RKO (cell line): ENCODE measurements around the gene GID4.
A peak's percentile ranks its signal among the peaks of the same experiment; 100 is the strongest.

ENCODE experiments used
- DNase-seq: peaks from one replicate; pipeline ENCODE4 v3.0.0-alpha.2; 2016; ENCODE audit warnings: low spot score

GID4 gene

DNA sequence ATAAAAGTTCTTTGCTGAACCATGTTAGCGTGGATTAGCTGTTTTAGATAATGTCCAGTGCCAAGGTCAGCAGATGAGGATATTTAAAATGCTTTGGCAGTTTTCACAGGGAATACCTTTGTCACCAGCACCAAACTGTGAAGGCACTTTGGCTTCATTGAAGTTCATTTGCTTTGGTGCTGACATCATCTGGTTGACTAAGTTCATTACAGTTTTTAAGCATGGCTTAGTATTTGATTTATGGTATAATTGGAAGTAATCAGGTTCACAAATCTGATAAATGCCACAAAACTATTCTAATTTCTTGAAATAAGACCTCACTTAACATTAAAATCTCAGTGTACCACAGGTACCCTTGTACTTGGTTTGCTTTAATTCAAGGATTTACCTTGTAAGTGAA lies 4.3 kb downstream of the GID4 start:
- DNase-seq, result peak; percentile 54

DNA sequence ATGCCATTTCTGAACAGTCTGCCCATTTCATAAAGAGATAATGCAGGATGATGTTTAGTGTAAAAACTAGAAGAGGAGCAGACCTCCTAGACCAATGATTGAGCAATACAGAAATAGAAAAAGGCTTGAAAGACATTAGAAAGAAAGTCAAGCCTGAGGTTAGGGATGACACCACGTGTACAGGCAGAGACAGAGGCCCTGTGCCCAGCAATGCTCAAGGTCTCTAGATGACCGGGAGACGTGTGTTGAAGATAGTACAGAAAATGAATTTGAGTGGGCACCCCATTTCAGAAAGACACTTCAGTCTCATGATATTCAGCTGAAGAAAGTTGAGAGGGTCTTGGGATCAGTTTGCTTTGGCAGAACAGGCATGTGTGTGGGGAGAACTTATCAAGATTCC lies 5.4 kb downstream of the GID4 start:
- DNase-seq, result no peak

DNA sequence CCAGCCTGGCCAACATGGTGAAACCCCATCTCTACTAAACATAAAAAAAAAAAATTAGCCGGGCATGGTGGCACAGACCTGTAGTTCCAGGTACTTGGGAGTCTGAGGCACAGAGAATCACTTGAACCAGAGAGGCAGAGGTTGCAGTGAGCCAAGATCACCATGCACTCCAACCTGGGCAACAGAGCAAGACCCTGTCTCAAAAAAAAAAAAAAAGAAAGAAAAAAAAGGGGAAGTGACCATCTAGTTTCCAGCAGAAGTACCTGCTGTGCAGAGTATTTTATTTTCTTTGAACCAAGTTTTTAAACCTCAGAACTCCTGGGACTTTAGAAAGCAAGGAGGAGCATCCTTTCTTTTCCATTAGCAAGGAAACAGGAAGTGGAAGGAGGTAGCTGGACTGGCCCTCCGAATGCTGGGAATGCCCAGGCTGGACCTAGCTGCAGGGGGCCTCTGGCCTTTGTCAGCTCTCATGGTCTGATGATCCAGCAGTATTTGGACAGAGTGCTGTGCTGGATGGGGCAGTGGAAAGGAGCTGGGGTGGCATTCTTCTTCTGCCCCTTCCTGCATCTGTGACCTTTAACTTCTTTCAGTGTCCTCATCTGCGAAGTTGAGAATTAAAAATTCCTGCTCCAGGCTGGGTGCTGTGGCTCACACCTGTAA lies 6.6 kb downstream of the GID4 start:
- DNase-seq, result no peak

DNA sequence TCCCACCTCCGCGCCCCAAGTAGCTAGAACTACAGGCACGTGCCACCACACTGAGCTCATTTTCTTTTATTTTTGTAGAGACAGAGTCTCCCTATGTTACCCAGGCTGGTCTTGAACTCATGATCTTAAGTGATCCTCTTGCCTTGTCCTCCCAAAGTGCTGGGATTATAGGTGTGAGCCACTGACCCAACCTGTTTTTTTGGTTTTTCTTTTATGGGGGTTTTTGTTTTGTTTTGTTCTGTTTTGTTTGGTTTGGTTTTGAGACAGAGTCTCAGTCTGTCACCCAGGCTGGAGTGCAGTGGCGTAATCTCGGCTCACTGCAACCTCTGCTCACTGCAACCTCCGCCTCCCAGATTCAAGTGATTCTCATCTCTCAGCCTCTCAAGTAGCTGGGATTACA lies 16.4 kb downstream of the GID4 start:
- DNase-seq, result no peak

DNA sequence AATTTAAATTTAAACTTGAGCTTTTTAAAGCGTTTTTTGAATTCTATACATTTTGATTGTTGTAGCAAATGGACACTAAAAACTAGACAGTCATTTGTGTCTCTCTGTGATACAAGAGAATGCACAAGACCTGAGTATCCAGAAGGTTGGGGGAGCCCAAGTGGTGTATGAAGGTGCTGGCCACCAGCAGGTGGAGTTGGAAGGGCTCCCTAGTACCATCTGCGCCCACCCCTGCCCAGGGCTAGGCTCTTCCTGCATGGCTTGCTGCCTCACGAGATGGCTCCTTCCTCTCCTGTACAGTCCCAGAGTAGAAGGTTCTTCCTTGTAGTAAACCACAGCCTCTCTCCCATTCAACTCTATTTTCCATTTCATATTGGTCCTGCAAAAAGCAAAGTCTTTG lies 17.0 kb downstream of the GID4 start:
- no peak for DNase-seq

DNA sequence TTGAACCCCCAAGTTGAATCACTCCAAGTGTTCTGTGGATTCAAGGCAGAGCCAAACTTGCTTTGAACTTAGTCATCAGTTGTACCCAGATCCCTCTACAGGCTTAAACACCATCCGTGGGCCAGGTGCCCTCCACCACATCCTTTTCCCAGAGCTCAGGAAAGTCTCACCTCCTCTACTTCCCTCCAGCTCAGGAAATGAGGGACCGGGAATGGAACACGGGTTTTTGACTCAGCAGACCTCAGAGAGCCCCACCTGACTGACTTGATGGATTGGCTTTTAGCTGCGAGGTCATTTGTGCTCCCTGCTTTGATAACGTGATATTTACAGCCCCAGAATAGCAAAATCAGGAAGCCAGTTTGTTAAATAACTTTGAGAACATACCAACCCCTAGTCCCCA lies 20.1 kb downstream of the GID4 start:
- DNase-seq, result no peak

DNA sequence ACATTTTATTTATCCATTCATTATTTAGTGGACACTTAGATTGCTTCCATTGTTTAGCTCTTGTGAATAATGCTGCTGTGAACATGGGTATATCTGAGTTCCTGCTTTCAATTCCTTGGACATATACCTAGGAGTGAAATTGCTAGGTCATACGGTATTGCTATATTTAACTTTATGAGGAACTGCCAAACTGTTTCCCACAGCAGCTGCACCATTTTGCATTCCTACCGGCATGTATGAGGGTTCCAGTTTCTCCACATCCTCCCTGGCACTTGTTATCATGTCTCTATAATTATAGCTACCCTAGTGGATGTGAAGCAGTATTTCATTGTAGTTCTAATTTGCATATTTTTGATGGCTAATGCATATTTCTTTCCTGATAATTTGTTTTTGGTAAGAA lies 24.8 kb downstream of the GID4 start:
- no peak for DNase-seq

DNA sequence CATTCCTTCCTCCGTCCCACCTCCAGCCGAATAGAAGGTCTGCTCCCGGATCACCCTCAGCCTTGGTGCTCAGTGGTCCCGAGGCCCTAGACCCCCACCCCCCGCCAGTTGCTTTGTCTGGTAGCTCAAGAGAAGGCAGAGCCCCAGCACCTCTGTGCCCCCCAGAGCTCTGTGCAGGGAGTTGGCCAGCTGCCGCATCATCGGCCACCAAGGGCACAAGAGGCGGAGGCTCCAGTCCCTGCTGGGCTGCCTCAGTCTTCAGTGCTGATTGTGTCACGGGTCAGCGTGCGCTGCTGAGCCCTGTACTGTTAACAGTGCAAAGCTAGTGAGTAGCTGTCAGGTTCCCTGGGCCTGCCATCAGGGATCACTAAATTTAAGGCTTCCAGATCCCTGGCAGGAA lies 26.3 kb downstream of the GID4 start:
- DNase-seq, result no peak

DNA sequence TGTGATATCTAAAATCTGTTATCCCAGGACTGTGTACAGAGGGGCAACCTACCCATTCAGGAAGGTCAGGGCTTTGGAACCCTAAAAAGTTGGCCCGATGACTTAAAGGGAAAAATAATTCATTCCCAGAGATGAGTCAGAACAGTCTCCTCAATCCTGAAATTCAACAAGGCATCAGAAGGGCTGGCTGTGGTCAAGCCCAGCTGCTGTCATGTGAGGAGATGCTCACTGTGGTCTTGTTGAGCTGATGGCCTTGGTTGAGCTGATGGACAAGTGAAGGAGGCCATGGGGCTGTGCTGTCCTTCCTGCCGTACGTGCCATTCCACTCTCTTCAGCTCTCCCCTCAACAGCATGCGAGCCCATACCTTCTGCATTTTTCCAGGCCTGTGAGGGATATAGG lies 27.7 kb downstream of the GID4 start:
- DNase-seq, result no peak

DNA sequence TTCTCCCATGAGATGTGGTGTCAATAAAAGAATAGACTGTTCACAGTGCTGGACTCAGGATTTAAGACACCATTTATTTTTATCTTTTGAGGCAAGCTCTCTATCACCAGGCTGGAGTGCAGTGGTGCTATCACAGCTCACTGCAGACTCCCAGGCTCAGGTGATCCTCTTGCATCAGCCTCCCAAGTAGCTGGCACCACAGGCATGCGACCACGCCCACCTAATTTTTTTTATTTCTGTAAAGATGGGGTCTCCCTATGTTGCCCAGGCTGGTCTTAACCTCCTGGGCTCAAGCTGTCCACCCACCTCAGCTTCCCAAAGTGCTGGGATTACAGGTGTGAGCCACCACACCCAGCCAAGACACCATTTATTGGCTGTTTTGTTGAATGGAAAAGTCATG lies 29.9 kb downstream of the GID4 start:
- DNase-seq, result no peak

DNA sequence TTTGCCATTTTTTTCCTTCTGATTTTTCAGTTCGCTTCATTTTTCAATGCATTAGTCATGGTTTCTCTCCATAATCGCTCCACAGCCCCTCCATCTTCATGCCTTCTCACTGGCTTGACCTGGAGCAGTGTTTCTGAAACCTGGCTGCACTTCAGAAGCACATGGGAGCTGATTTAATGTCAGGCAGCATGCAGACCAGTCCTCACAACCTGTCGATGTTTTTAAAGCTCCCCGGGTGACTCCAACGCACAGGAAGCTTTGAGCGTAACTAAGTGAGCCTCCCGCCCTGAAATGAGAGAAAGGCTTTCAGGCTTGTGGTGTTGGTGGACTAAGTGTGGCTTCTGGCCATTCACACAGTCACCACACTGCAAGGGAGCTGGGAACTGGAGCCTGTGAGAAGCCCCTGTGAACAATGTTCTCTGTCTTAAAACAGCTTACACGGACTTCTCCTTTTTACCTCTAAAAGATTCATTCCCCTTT lies 31.7 kb downstream of the GID4 start:
- no peak for DNase-seq

DNA sequence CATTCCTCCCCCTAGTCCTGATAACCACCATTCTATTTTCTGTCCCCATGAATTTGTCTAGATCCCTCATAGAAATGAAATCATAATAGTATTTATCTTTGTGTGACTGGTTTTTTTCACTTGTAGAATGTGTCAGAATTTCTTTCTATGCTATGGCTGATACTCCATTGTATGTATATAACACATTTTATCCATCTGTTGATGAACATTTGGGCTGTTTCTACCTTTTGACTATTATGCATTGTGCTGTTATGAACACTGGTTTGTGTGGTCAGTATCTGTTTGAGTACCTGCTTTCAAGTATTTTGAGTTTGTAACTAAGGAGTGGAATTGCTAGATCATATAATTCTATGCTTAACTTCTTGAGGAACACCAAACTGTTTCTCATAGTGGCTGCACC lies 32.5 kb downstream of the GID4 start:
- DNase-seq, result no peak

DNA sequence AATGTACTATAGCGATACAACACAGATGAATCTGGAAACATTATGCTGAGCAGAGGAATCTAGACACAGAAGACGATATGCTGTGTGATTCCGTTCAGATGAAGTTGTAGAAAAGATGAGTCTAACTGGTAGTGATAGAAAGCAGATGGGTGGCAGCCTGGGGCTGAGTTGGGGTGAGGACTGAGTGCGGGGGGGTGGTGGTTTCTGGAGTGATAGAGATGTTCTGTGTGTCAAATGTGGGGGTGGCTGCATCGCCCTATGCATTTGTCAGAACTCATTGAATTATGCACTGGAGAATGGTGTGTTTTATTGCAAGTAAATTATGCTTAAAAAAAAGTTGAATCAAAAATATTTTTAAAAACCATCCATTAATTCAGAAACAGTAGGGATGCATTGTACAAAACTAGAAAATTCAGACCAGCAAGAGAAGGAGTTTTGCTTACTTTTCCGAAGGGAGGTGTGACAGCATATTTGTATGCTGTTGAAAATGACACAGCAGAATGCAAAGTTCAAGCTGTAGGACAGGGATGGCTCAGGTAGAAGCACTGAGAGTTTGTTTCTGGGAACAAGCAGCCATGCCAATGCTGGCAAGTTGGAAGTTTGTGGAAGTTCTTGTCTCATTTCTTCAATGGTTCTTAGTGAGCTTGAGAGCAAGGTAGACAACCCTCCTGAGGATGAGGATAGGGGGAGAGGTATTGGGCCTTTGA lies 35.5 kb downstream of the GID4 start:
- no peak for DNase-seq

DNA sequence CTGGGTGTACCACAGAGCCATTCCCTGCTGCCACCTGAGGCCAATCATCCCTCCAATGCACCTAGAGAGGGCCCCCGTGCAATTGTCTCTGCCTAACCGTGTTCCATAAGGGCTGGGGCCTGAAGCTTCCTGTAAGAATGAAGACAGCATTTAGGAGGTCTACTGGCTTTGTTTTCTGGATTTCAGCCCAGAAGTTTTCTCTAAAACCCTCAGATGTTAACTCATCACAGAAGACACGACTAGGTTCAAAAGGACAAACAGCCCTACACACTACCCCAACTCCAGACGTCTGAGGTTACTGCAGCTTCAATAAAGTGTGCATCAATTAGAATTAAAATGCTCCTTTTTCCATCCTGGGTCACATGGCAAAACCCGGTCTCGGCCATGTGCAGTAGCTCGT lies 37.7 kb downstream of the GID4 start:
- no peak for DNase-seq

DNA sequence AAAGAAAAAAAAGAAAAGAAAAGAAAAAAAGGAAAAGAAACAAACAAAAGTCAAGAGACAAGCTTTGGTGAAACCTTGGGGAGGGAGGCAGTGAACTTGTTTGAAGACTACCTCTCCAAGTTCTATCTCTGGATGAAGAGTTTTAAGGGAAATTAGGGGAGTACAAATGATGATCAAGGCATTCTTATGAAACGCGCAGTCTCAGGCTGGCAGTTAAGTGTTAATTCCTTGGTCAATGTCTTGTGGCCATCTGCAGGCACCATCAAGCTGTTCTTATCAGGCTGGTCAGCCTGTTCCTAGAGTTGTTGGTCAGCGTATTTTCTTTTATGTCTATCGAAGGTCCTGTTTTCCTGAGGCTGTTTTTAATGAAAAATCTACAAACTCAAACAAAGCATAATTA lies 40.3 kb downstream of the GID4 start:
- no peak for DNase-seq

DNA sequence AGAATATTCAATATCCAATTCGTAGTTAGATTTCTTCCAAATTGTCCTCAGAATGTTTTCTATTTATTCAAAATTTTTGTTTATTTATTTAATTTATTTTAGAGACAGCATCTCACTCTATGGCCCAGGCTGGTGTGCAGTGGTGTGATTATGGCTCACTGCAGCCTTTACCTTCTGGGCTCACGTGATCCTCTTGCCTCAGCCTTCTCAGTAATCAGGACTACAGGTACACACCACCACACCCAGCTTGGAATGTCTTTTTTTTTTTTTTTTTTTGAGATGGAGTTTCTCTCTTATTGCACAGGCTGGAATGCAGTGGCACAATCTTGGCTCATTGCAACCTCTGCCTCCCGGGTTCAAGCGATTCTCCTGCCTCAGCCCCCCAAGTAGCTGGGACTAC lies 45.0 kb downstream of the GID4 start:
- DNase-seq, result no peak

DNA sequence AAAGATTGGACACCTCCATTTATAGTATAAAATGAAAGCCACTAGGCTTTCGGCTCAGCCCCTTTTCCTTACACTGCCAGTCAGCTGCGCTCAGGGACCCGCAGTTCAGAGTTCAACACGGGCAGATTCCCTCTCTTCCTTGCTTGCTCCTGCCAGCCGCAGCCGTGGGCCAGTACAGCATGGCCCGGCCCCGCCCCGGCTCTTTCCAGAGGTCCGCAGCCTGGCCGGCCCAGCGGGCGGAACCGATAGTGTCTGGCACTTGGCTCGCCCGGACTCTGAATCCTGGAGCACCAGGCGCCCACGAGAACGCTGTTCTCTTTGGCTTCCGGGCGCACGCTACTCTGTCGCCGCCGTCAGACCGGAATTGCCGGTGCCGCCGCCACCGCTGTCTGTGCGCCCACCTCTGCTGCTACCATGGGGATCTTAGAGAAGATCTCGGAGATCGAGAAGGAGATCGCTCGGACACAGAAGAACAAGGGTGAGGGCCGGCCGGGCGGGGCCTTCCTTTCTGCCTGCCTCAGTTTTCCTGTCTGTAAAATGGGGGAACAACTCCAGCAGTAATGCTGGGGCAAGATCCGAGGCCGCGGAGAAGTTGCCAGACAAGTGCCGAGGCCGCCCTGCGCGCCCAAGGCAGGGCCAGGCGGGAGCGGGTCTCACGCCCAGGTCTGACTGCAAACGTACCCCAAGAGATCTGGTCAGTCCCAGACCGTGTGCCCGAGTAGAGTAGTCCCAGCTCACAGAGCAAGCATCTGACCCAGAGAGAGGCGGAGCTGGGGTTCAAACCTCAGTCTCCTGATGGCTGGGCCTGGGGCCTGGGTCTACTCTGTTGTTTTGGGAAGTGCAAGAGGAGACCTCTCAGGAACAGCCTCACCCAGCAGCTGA lies 48.6 kb downstream of the GID4 start, which contains the start of gene DRG2:
Gene DRG2 (plus strand): TSS at position 339 of the 882 bp plus-strand sequence. CDS start 76 bp downstream, at position 415.
- peak; percentile 89 for DNase-seq

DNA sequence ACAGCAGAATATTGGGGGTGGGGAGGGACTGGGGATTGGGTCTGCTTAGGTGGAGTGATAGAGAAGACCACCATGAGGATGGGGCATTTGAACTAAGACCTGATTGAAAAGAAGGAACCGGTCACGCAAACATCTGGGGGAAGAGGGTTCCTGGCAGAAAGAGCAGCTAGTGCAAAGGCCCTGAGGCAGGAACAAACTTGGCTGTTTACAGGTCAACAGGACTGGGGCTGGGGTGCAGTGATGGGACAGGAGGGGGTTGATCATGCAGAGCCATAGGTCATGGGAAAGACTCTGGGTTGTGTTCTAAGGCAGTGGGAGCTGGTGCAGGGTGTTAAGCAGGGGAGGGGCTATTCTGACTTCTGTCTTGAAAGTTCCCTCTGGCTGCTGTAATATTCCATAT lies 50.4 kb downstream of the GID4 start:
- DNase-seq, result no peak

DNA sequence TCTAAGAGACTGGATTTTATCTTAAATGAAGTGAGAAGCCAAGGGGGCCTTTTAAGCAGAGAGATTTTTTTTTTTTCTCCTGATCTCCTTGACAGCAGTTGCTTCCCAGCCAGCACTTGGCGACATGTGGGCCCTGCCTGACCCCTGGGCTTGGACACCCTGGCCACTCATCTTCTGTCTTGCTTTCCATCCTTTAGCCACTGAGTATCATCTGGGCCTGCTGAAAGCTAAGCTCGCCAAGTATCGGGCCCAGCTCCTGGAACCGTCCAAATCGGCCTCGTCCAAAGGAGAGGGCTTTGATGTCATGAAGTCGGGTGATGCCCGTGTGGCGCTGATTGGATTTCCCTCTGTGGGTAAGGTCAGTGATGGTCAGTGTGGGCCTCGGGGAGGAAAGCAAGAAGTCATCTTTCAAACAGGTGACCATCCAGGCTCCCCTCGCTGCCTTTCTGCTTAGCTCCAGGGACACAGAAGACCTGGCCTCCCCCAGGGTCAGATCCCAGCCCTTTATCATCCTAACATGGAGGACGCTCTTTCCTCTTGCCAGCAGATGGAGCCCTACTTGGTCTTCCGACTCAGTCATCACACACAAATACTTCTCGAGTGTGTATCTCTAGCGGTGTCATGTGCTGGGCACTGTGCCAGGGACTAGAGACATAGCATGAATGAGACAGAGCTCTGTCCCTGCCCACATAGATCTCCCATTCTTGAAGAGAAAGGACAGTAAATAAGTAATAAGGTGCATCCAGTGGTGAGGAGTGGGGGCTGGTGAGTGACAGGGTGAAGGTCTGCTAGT lies 54.6 kb downstream of the GID4 start:
- DNase-seq, result peak; percentile 90

DNA sequence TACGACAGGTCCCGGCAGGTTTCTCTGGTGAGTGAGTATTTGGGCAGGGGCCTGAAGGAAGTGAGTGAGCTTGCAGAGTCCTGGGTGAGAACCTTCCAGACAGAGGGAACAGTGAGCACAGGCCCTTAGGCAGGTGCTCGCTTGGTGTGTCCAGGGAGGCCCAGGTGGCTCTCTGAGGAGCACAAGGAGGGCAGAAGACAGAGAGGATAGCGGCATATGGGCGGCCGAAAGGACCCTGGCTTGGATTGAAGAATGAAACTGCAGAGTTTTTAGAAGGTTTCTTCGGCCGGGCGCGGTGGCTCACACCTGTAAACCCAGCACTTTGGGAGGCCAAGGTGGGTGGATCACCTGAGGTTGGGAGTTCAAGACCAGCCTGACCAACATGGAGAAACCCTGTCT lies 55.2 kb downstream of the GID4 start:
- DNase-seq, result no peak

DNA sequence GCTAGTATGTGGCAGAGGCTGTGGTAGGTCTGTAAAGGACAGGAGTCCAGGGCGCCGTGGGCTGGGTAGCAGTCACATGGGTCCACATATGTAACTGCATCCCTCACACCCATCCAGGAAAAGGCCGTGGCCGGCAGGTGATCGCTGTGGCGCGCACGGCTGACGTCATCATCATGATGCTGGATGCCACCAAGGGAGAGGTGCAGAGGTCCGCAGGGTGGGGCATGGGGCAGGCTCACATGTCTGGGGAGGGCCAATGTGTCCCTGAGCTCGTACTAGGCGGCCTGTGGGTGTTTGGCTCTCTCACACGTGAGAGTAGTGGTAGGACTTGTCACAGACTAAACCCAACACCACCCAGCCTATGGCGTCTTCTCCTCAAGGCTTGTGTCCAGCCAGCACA lies 60.3 kb downstream of the GID4 start:
- DNase-seq, result no peak

DNA sequence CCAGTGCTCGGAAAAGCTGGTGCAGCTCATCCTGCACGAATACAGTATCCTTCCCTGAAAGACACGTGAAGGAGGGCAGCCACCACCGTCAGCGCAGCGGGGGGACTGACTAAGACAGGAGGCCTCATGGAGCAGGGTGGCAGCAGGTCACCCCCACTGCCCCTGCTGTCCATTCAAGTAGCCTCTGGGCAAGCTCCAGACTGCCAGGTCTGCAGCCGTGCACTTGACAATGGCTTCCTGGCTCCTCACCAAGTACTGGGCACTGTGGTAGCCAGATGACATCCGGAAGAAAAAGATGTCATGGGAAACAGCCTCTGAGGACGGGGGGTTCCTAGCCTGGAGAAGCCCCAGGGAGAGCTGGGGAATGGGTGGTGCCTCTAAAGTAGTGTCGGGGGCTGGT lies 61.4 kb downstream of the GID4 start:
- no peak for DNase-seq
